Measurements from ENCODE around the gene ANKRD44. TPM values are rescaled to one million over a fixed set of nuclear protein-coding genes. Genes with fewer than 3 reads are reported as not detected.

Gene ANKRD44
- total and polyA plus RNA-seq, 2 of the 8 experiments (the other 6 are each of a cell fraction or from before 2014, with no cell fraction given), result 1.2 to 1.3 TPM

DNA sequence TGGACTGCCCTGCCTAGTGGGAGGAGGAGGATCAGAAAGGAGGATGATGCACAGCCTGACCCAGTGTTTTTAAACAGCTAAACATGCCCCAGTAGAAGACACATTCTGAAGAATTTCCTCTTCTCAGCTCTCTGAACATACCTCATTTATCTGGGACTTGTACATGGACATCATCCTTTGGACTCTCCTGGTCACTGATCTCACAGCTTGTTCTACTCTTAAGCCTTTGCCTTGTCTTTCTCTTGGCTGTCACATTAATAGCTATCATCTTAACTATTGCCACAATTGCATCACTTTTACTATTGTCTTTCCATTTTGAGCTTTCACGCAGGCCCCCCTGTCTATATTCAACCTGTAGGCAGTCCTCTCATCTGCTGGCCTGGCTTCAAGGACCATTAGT is 342.1 kb downstream of the ANKRD44 start (continued):
- TF ChIP-seq CTBP2 (IDR thresholded peaks at IDR 0.05; ENCODE audit: borderline replicate concordance, insufficient read depth, insufficient read length, low read length), result no peak
- no peak for TF ChIP-seq TEAD4 (IDR thresholded peaks at IDR 0.05; ENCODE audit: low read depth, low read length)
- no peak for TF ChIP-seq POU5F1 (IDR thresholded peaks at IDR 0.05; ENCODE audit: low read depth, low read length)
- TF ChIP-seq ASH2L (IDR thresholded peaks at IDR 0.05; ENCODE audit: low read length), result no peak
- TF ChIP-seq EZH2 (IDR thresholded peaks at IDR 0.05; ENCODE audit: low read depth, low read length, severe bottlenecking), result no peak
- no peak for TF ChIP-seq CHD1 (IDR thresholded peaks at IDR 0.05; ENCODE audit: low read depth, low read length)

All from H1 (cell line).